Activated T-helper 1 cell treated with anti-CD3 and anti-CD28 coated beads, Interleukin-2, amount 50 U/mL, for 16 hours (primary cell): ENCODE results near the gene ZNF639.
A peak's percentile ranks its signal among the peaks of the same experiment; 100 is the strongest.

Experiments
- DNase-seq, 2 donors: peaks; one replicate each; pipeline ENCODE4 v3.0.0-alpha.2; 2020; ENCODE audit warnings: low read depth in 1 of 2, low spot score in 1 of 2

Gene ZNF639

GRCh38 chr3:179309225-179310078, 13.4 kb upstream of the ZNF639 start:
- no peak for DNase-seq

GRCh38 chr3:179318876-179319275, 4.0 kb upstream of the ZNF639 start:
- DNase-seq, result no peak

- no peak for DNase-seq
These were observed 1.1 kb upstream of the ZNF639 start for GRCh38 chr3:179321668-179322285.

- peak; percentile 30 to 36 for DNase-seq
These were observed 623 bp downstream of the ZNF639 start for GRCh38 chr3:179323197-179324110.

- DNase-seq, result no peak
These were observed 1.5 kb downstream of the ZNF639 start for GRCh38 chr3:179324270-179324754.

GRCh38 chr3:179330438-179330837, 7.6 kb downstream of the ZNF639 start:
- no peak for DNase-seq

GRCh38 chr3:179332240-179332639, 9.4 kb downstream of the ZNF639 start:
- DNase-seq, result no peak

- no peak for DNase-seq
These were observed 10.3 kb downstream of the ZNF639 start for GRCh38 chr3:179333084-179333483.

GRCh38 chr3:179336345-179336929, 13.6 kb downstream of the ZNF639 start:
- no peak for DNase-seq

- DNase-seq, result peak; percentile 67 to 82
These were observed 24.7 kb downstream of the ZNF639 start, which contains the start of gene MFN1 for GRCh38 chr3:179347345-179348194. TSS of gene MFN1 (plus strand) at chr3:179347709. CDS start at chr3:179348852, 1,143 bp downstream.

GRCh38 chr3:179348325-179349013, 25.6 kb downstream of the ZNF639 start:
- no peak for DNase-seq

GRCh38 chr3:179355996-179356395, 33.2 kb downstream of the ZNF639 start:
- no peak for DNase-seq

GRCh38 chr3:179363332-179363731, 40.5 kb downstream of the ZNF639 start:
- DNase-seq, result no peak

- no peak for DNase-seq
These were observed 46.8 kb downstream of the ZNF639 start for GRCh38 chr3:179369621-179370020.

GRCh38 chr3:179373938-179374337, 51.1 kb downstream of the ZNF639 start:
- no peak for DNase-seq

- DNase-seq, result no peak
These were observed 52.5 kb downstream of the ZNF639 start for GRCh38 chr3:179375091-179375999.

GRCh38 chr3:179376474-179376873, 53.6 kb downstream of the ZNF639 start:
- no peak for DNase-seq
